Measurements from ENCODE around the gene ERC1.
"Not testable (repeated sequence)": the region's sequence is repeated elsewhere in the genome, so short reads cannot be mapped to it uniquely, and the experiment has no call there.

Gene ERC1

GRCh38 chr12:1131811-1132224 is 140.8 kb downstream of the ERC1 start:
- DNase-seq = no peak

GRCh38 chr12:1132311-1132710 is 141.3 kb downstream of the ERC1 start:
- DNase-seq = no peak

GRCh38 chr12:1138691-1139090 is 147.7 kb downstream of the ERC1 start:
- DNase-seq = no peak

GRCh38 chr12:1146758-1147157 is 155.7 kb downstream of the ERC1 start:
- DNase-seq = not testable (repeated sequence)

- no peak for DNase-seq
Measured at GRCh38 chr12:1147821-1148220, 156.8 kb downstream of the ERC1 start.

- DNase-seq = no peak
Measured at GRCh38 chr12:1157046-1157445, 166.0 kb downstream of the ERC1 start.

- DNase-seq = no peak
Measured at GRCh38 chr12:1161197-1161596, 170.2 kb downstream of the ERC1 start.

GRCh38 chr12:1162081-1162760 is 171.2 kb downstream of the ERC1 start:
- no peak for DNase-seq

GRCh38 chr12:1167784-1168183 is 176.8 kb downstream of the ERC1 start:
- DNase-seq = no peak

- no peak for DNase-seq
Measured at GRCh38 chr12:1170411-1170810, 179.4 kb downstream of the ERC1 start.

- no peak for DNase-seq
Measured at GRCh38 chr12:1171657-1172408, 180.8 kb downstream of the ERC1 start.

GRCh38 chr12:1173781-1174617 is 183.0 kb downstream of the ERC1 start:
- no peak for DNase-seq

GRCh38 chr12:1174659-1175058 is 183.6 kb downstream of the ERC1 start:
- DNase-seq = no peak

GRCh38 chr12:1176191-1176590 is 185.2 kb downstream of the ERC1 start:
- DNase-seq = no peak

GRCh38 chr12:1179128-1179527 is 188.1 kb downstream of the ERC1 start:
- DNase-seq = no peak

- no peak for DNase-seq
Measured at GRCh38 chr12:1182069-1182468, 191.0 kb downstream of the ERC1 start.

GRCh38 chr12:1184402-1184801 is 193.4 kb downstream of the ERC1 start:
- no peak for DNase-seq

- DNase-seq = no peak
Measured at GRCh38 chr12:1185460-1186182, 194.6 kb downstream of the ERC1 start.

- no peak for DNase-seq
Measured at GRCh38 chr12:1186298-1186697, 195.3 kb downstream of the ERC1 start.

GRCh38 chr12:1188016-1188415 is 197.0 kb downstream of the ERC1 start:
- no peak for DNase-seq

- DNase-seq = no peak
Measured at GRCh38 chr12:1189163-1189562, 198.1 kb downstream of the ERC1 start.

GRCh38 chr12:1195513-1195912 is 204.5 kb downstream of the ERC1 start:
- no peak for DNase-seq
